Measurements from ENCODE around the gene HCFC1R1. TPM values are rescaled to one million over a fixed set of nuclear protein-coding genes. Genes with fewer than 3 reads are reported as not detected.

HCFC1R1 gene
- total RNA-seq, 2 donors from 2014 or later = 10.6 to 14.4 TPM

GRCh38 chr16:3036726-3037315 is 13.1 kb upstream of the HCFC1R1 start, which contains the start of gene BICDL2:
BICDL2 (minus strand) TSS chr16:3036944; CDS start chr16:3035496, 1,448 bp downstream.
- Mint-ChIP-seq H3K27ac (no peak within 1 kb of the TSS), H3K27me3 (peaks cover 71% of the 10 kb centered on the region), H3K4me3 (peak within 1 kb of the TSS; percentile 67), H3K36me3 (ENCODE audit: low read depth) (peaks cover 7% of the 10 kb centered on the region), H3K4me1 (peaks cover 3% of the 10 kb centered on the region)
- DNase-seq = no peak
- H3K9me3 ChIP-seq (ENCODE audit: control insufficient read depth, low read length, poor library complexity, severe bottlenecking) = no peaks in the 10 kb centered on the region
- no peak for ATAC-seq

DNA sequence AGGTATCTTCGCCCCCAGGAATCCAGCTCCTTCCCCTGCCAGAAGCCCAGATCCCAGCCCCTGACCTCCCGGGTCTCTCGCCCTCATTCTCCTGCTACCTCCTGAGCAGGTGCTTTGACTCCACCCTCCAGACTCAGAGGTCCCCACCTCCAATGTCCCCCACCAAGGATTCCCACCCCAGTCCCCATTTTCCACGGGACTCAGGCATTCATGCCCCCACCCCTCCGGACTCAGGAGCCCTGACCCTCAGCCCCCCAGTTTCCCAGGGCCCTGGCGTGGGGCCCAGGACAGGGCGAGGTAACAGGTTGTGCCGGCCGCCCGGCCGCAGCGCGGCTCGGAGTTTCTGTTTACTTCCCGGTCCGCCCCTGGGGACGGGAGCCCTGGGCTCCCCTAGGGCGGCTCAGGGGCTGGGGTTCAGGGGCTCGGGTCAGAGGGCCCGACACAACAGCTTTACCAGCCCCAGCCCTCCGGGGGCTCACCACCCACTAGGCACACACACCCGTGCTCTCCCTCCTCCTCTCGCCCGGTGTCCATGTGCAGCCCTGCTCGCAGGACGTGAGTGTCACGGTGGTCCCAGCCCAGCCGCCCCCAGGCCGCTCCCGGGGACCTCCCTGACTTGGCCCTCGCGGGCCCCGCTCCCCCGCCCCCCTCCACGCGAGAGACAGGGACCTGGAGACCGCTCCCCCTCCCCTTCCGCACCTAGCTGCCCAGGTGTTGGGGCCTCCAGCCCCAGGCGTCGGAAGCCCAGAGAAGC is 12.4 kb upstream of the HCFC1R1 start:
- ATAC-seq = no peak

GRCh38 chr16:3035289-3035971 is 11.7 kb upstream of the HCFC1R1 start:
- Mint-ChIP-seq H3K27ac (no peak overlapping the region), H3K4me3 (peak overlapping the region; percentile 62), H3K4me1 (peaks cover 5% of the 10 kb centered on the region), H3K36me3 (ENCODE audit: low read depth) (peaks cover 7% of the 10 kb centered on the region), H3K27me3 (peaks cover 67% of the 10 kb centered on the region)
- ATAC-seq (no peak), DNase-seq (no peak)
- H3K9me3 ChIP-seq (ENCODE audit: control insufficient read depth, low read length, poor library complexity, severe bottlenecking) = no peaks in the 10 kb centered on the region

More for the DNA sequence above, 12.4 kb upstream of the HCFC1R1 start:
- Mint-ChIP-seq H3K36me3 (ENCODE audit: low read depth) (peaks cover 7% of the 10 kb centered on the region), H3K4me1 (peaks cover 5% of the 10 kb centered on the region), H3K27me3 (peaks cover 71% of the 10 kb centered on the region), H3K27ac (no peak overlapping the region), H3K4me3 (peak overlapping the region; percentile 62)
- no peak for DNase-seq
- no peaks in the 10 kb centered on the region for H3K9me3 ChIP-seq (ENCODE audit: control insufficient read depth, low read length, poor library complexity, severe bottlenecking)

GRCh38 chr16:3032624-3033023 is 8.9 kb upstream of the HCFC1R1 start:
- peak overlapping the region; percentile 5 for H3K4me3 Mint-ChIP-seq
- H3K36me3 Mint-ChIP-seq (ENCODE audit: low read depth) = peaks cover 7% of the 10 kb centered on the region
- H3K9me3 ChIP-seq (ENCODE audit: control insufficient read depth, low read length, poor library complexity, severe bottlenecking) = no peaks in the 10 kb centered on the region
- no peak for DNase-seq
- ATAC-seq = no peak
- H3K27me3 Mint-ChIP-seq = peaks cover 60% of the 10 kb centered on the region
- peaks cover 18% of the 10 kb centered on the region for H3K4me1 Mint-ChIP-seq
- peak overlapping the region; percentile 60 for H3K27ac Mint-ChIP-seq

- Mint-ChIP-seq H3K27ac (peak overlapping the region; percentile 60), H3K27me3 (peaks cover 49% of the 10 kb centered on the region), H3K36me3 (ENCODE audit: low read depth) (peaks cover 5% of the 10 kb centered on the region), H3K4me1 (peaks cover 18% of the 10 kb centered on the region), H3K4me3 (peak overlapping the region; percentile 86)
- no peaks in the 10 kb centered on the region for H3K9me3 ChIP-seq (ENCODE audit: control insufficient read depth, low read length, poor library complexity, severe bottlenecking)
- ATAC-seq (no peak), DNase-seq (no peak)
Observed at GRCh38 chr16:3030222-3031212, 6.8 kb upstream of the HCFC1R1 start.

DNA sequence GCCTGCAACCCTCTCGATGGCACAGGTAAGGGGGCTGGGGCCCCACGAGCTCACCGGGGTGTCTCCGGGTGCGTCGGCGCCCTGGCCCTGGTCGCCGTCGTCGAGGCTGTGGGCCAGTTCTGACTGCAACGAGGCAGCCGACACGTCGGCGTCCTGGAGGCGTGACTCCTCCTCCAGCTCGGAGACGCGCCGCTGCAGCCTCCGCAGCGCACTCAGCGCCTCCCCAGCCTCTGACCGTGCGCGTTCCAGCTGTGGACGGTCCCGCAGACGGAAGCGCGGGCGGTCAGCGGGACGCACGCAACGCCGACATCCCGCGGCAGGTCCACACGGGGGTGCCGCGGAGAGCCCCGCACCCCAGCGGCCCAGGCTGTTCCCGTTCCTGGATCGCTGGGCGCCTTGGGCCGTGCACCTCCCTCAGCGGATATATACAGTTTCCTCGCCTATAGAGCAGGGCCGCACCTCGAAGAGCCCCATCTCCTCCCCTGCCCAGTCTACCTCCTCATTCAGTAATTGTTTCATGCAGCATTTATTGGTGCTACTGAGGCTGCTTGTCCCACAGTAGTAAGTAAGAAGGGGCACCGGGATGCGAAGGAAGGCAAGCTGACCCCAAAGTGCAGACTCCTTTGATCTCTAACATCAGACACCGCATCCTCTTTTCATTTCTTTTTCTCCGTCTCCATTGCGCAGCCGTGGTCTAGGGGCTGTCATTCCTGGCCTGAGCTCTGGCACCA is 5.9 kb upstream of the HCFC1R1 start:
- no peaks in the 10 kb centered on the region for H3K9me3 ChIP-seq (ENCODE audit: control insufficient read depth, low read length, poor library complexity, severe bottlenecking)
- peaks cover 18% of the 10 kb centered on the region for H3K4me1 Mint-ChIP-seq
- DNase-seq (no peak), ATAC-seq (peak; percentile 39)
- H3K36me3 Mint-ChIP-seq (ENCODE audit: low read depth) = peaks cover 4% of the 10 kb centered on the region
- peaks cover 43% of the 10 kb centered on the region for H3K27me3 Mint-ChIP-seq
- H3K27ac Mint-ChIP-seq = peak overlapping the region; percentile 60
- H3K4me3 Mint-ChIP-seq = peak overlapping the region; percentile 86

- ATAC-seq (no peak), DNase-seq (no peak)
- no peak overlapping the region for H3K27ac Mint-ChIP-seq
- peaks cover 34% of the 10 kb centered on the region for H3K27me3 Mint-ChIP-seq
- H3K9me3 ChIP-seq (ENCODE audit: control insufficient read depth, low read length, poor library complexity, severe bottlenecking) = no peaks in the 10 kb centered on the region
- peaks cover 21% of the 10 kb centered on the region for H3K4me1 Mint-ChIP-seq
- H3K4me3 Mint-ChIP-seq = peak overlapping the region; percentile 66
- H3K36me3 Mint-ChIP-seq (ENCODE audit: low read depth) = peaks cover 1% of the 10 kb centered on the region
Observed at GRCh38 chr16:3028716-3029319, 5.1 kb upstream of the HCFC1R1 start.

DNA sequence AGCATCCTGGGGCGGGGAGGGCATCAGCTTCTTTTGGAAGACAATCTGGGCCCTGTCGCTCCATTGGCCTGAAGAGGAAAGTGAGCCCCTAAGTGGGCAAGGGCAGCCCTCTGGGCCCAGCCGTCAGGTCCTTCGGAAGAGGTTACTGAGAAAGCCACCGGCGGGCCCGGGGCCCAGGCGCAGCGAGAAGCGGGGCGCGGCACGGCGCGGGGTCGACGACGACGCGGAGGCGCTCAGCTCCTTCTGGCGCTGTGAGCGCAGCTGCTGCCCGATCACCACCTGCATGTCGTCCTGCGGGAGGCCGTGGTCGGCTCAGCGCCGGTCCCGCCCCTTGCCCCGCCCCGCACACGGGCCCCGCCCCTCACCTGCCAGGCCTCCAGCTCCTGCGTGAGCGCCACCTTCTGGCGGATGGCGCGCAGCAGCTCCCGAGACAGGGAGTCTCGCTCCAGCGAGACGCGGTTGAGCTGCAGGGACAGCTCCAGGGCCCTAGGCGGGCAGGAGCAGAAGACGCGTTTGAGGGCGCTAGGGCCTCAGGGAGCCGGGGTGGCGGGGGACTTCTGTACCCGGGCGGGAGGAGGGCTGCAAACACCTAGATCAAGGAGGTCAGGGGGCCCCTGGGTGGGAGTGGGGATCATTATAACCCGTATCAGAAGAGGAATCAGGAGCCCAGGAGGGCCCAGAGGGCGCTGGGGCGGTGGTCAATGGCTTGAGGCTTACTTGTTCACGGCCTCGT is 4.4 kb upstream of the HCFC1R1 start:
- Mint-ChIP-seq H3K4me1 (peaks cover 24% of the 10 kb centered on the region), H3K36me3 (ENCODE audit: low read depth) (no peaks in the 10 kb centered on the region), H3K4me3 (peak overlapping the region; percentile 83), H3K27me3 (peaks cover 28% of the 10 kb centered on the region), H3K27ac (no peak overlapping the region)
- no peaks in the 10 kb centered on the region for H3K9me3 ChIP-seq (ENCODE audit: control insufficient read depth, low read length, poor library complexity, severe bottlenecking)
- DNase-seq (peak; percentile 85 to 92 (median 89)), ATAC-seq (peak; percentile 44)

GRCh38 chr16:3027489-3027795 is 3.7 kb upstream of the HCFC1R1 start:
- Mint-ChIP-seq H3K4me1 (peaks cover 28% of the 10 kb centered on the region), H3K27me3 (peaks cover 21% of the 10 kb centered on the region), H3K4me3 (no peak overlapping the region), H3K27ac (no peak overlapping the region), H3K36me3 (ENCODE audit: low read depth) (no peaks in the 10 kb centered on the region)
- ATAC-seq (no peak), DNase-seq (no peak)
- no peaks in the 10 kb centered on the region for H3K9me3 ChIP-seq (ENCODE audit: control insufficient read depth, low read length, poor library complexity, severe bottlenecking)

DNA sequence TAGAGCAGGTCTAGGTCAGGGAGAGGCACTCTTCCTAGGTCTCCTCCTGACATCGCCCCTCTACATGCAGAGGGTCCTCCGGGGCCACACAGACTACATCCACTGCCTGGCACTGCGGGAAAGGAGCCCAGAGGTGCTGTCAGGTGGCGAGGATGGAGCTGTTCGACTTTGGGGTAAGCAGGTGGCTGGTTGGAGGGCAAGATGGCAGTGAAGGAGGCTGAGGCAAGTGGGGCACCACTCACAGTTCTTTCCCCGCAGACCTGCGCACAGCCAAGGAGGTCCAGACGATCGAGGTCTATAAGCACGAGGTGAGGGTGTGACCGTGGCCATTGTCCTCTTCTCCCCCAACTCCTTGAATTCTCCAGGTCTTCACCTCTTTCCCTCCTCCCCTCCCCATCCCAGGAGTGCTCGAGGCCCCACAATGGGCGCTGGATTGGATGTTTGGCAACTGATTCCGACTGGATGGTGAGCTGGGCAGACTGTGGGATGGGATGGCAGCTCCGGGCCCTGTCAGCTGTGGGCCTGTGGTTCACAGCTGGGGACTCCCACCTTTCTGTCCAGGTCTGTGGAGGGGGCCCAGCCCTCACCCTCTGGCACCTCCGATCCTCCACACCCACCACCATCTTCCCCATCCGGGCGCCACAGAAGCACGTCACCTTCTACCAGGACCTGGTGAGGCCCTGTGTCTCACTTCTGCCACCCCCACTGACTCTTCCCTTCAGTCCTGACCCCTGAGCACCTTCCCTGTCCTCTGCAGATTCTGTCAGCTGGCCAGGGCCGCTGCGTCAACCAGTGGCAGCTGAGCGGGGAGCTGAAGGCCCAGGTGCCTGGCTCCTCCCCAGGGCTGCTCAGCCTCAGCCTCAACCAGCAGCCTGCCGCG is 3.1 kb upstream of the HCFC1R1 start:
- H3K4me1 Mint-ChIP-seq = peaks cover 34% of the 10 kb centered on the region
- no peaks in the 10 kb centered on the region for H3K36me3 Mint-ChIP-seq (ENCODE audit: low read depth)
- H3K27me3 Mint-ChIP-seq = peaks cover 15% of the 10 kb centered on the region
- ATAC-seq (no peak), DNase-seq (no peak)
- no peak overlapping the region for H3K27ac Mint-ChIP-seq
- no peaks in the 10 kb centered on the region for H3K9me3 ChIP-seq (ENCODE audit: control insufficient read depth, low read length, poor library complexity, severe bottlenecking)
- H3K4me3 Mint-ChIP-seq = no peak overlapping the region

DNA sequence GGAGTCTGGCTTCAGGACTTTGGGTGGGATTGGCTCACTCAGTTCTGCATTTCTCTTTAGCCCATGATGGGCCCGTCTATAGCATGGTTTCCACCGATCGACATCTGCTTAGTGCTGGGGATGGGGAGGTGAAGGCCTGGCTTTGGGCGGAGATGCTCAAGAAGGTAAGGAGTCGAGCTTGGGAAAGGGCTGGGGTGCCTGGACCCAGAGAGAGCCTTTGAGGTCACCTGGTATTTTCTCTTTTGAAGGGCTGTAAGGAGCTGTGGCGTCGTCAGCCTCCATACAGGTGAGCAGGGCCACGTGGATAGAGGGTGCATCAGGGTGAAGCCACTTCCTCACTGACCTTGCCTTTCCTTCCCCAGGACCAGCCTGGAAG is 2.2 kb upstream of the HCFC1R1 start:
- peaks cover 39% of the 10 kb centered on the region for H3K4me1 Mint-ChIP-seq
- no peak overlapping the region for H3K4me3 Mint-ChIP-seq
- no peaks in the 10 kb centered on the region for H3K9me3 ChIP-seq (ENCODE audit: control insufficient read depth, low read length, poor library complexity, severe bottlenecking)
- no peak for ATAC-seq
- H3K27me3 Mint-ChIP-seq = peaks cover 15% of the 10 kb centered on the region
- no peak overlapping the region for H3K27ac Mint-ChIP-seq
- DNase-seq = no peak
- H3K36me3 Mint-ChIP-seq (ENCODE audit: low read depth) = no peaks in the 10 kb centered on the region
